GM12873 (cell line): ENCODE measurements around the gene MMD2.

Experiments
- TF ChIP-seq, protein P1 (sequence below): IDR thresholded peaks from 2 replicates; pipeline ENCODE4 v1.5.1; 2012; ENCODE audit warnings: low read depth, mild to moderate bottlenecking, moderate library complexity, low read length, control low read depth; ENCODE audit not compliant: insufficient read depth; ENCODE audit errors: missing control alignments

Gene MMD2

DNA sequence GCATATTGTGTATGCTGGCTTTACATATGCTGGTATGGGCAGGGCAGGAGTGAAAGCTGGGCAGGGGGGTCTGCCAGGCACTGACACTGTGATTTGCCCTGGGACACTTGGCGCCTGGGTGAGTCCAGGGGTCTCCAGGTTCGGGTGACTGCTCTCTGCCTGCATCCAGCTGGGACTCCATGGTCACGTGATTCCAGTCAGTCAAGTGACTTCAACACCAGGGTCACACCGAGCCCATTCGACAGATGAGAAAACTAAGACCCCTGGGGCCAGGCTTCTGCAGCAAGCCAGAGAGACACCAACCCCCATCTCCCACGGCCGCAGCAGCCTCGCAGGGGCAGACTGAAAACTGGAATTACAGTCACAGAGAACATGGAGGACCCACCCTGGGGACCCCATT lies 30.0 kb downstream of the MMD2 start:
- TF ChIP-seq, protein P1, sequence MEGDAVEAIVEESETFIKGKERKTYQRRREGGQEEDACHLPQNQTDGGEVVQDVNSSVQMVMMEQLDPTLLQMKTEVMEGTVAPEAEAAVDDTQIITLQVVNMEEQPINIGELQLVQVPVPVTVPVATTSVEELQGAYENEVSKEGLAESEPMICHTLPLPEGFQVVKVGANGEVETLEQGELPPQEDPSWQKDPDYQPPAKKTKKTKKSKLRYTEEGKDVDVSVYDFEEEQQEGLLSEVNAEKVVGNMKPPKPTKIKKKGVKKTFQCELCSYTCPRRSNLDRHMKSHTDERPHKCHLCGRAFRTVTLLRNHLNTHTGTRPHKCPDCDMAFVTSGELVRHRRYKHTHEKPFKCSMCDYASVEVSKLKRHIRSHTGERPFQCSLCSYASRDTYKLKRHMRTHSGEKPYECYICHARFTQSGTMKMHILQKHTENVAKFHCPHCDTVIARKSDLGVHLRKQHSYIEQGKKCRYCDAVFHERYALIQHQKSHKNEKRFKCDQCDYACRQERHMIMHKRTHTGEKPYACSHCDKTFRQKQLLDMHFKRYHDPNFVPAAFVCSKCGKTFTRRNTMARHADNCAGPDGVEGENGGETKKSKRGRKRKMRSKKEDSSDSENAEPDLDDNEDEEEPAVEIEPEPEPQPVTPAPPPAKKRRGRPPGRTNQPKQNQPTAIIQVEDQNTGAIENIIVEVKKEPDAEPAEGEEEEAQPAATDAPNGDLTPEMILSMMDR, result no peak

DNA sequence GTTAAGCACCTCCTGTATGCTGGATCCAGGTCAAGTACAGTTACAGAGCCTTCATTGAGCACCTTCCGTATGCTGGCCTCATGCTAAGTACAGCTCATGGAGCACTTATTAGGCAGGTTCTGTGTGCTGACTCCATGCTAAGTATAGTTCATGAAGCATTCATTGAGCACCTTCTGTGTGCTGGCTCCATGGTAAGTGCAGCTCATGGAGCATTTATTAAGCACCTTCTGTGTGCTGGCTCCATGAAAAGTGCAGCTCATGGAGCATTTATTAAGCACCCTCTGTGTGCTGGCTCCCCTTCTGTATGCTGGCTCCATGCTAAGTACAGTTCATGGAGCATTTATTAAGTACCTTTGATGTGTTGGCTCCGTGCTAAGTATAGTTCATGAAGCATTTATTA lies 30.5 kb downstream of the MMD2 start:
- TF ChIP-seq, protein P1, result no peak

DNA sequence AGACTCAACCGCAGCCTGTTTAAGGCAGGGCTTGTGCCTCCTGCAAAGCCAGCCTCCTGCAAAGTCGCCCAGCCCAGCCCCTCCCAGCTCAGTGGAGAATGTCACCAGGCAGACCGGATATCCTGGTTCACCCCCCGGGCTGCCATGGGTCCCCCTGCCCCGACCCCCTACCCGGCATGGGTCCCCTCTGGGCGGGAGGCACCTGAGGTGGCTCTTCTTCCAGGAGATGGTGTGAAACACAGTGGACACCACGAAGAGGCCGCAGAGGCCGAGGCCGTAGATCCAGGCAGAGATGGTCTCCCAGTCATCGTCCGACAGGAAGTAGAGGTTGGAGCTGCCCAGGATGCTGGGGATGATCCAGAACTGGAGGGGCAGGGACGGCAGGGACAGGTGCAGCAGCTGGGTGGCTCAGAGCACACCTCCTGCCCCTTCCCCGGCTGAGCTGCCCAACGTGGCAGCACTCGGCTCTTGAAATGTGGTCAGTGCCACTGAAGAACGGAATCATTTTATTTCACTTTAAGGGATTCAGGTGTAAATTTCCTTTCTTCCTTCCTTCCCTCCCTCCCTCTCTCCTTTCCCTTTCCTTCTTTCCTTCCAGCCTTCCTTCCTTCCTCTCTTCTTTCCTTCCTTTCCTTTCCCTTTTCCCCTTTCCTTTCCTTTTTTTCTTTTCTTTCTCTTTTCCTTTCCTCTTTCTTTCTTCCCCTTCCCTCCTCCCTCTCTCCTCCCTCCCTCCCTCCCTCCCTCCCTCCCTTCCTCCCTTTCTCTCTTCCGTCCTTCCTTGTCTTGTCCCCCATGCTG lies 38.8 kb downstream of the MMD2 start:
- TF ChIP-seq, protein P1, result no peak

DNA sequence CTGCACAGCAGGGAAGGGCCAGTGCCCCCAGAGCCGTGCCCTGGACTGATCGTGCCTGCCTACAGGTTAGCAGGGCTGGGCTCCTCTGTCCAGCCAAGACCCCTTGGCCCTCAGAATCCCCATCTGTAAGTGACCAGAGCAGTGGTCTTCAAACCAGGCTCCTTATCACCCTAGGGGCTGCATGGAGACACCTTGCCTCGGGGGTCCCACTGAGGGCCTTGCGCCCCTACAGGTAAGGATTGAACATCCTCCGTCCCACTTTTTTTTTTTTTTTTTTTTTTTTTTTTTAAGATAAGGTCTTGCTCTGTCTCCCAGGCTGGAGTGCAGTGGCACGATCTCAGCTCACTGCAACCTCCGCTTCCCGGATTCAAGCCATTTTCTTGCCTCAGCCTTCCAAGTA lies 42.9 kb downstream of the MMD2 start:
- TF ChIP-seq, protein P1, result no peak

DNA sequence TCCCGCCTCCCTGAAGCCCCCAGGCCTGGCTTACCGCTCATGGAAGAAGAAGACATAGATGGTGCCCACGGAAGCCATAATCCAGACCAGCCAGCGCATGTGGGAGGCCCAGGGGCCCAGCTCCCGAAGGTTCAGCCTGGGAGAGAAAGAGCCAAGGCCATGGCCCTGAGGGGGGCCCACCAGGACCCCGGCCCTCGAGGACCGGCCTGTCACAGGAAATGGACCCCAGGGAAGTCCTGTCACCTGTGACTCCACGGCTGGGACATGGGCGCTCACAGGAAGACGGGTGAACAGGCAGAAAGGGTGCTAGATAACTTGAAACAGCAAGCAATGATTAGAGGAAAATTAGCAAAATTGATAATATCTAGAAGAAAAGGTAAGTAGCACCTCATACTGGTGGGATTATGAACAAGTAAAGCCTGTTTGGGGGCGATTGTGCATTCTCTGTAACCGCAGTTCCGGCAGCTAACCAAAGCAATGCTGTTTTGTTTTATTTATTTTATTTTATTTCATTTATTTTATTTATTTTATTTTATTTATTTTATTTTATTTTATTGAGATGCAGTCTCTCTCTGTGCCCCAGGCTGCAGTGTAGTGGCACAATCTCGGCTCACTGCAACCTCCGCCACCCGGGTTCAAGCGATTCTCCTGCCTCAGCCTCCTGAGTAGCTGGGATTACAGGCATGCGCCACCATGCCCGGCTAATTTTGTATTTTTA lies 47.7 kb downstream of the MMD2 start:
- TF ChIP-seq, protein P1, result no peak

DNA sequence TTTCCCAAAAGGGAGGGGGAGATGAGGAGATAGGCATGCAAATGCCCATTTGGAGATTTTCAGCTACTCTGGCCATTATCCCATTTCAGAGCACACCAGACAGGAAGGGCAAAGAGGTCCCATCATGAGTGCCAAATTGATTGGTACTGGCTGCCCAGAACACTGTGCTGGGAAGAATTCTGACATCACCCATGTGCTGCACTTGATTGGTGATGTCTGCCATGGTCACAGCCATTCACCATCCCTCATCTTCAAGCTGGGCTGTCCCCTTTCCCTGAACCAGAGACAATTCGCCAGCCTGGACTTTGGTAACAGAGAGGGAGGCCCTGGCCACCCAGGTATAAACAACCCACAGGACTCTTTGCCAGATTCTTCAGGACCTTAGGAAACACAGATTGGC lies 52.3 kb downstream of the MMD2 start:
- TF ChIP-seq, protein P1, result no peak

DNA sequence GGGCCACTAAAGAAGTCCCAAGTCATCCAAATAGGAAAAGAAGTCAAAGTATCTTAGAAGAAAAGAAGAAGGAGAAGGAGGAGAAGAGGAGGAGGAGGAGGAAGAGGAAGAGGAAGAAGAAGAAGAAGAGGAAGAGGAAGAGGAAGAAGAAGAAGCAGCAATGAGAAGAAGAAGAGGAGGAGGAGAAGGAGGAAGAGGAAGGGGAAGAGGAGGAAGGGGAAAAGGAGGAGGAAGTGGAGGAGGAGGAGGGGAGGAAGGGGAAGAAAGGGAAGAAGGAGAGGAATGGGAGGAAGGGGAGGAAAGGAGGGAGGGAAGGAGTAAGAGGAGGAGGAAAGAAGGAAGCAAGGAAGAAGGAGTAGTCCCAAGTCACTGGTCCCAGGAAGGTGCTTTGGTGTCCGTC lies 53.8 kb downstream of the MMD2 start:
- TF ChIP-seq, protein P1, result no peak
